H1 (cell line): ENCODE results near the gene ESR1. TPM values are rescaled to one million over a fixed set of nuclear protein-coding genes. Genes with fewer than 3 reads are reported as not detected.

Source experiments
- CTCF ChIA-PET: fragments of 300-600 bp; sonication (Branson Sonifier 250); formaldehyde crosslinking; loops from one replicate; lab custom pipeline; 2021; ENCODE audit not compliant: partially characterized antibody; lab: Charles Lee
- POLR2A ChIA-PET: fragments of 300-600 bp; sonication (Branson Sonifier 250); formaldehyde crosslinking; loops from one replicate; lab custom pipeline; 2021; ENCODE audit warnings: inconsistent platforms; ENCODE audit not compliant: partially characterized antibody; lab: Charles Lee
- DNase-seq, 2 experiments: peaks; one replicate each; pipeline versions ENCODE4 v3.0.0 to v3.0.0-alpha.2; 2010 to 2022; ENCODE audit warnings: low spot score in 2 of 2, low read depth in 1 of 2, mixed read lengths in 1 of 2
- FAIRE-seq: peaks from 2 replicates; lab custom pipeline; 2011; peaks lifted over from hg19 to GRCh38; lab: Jason Lieb, UNC
- H2AFZ ChIP-seq: 2 replicates; pipeline ENCODE4 v1.8.1; 2012; ENCODE audit warnings: low read length, inconsistent platforms
- H2AK5ac ChIP-seq: 2 replicates; pipeline ENCODE4 v1.6.1; 2013; ENCODE audit warnings: low read depth, low read length
- H2BK120ac ChIP-seq: replicated peaks from 2 replicates; pipeline ENCODE3; 2013; ENCODE audit warnings: low read depth, low read length, inconsistent platforms
- H2BK12ac ChIP-seq: 2 replicates; pipeline ENCODE4 v1.6.1; 2013; ENCODE audit warnings: low read depth, low read length
- H2BK15ac ChIP-seq: 2 replicates; pipeline ENCODE4 v1.6.1; 2013; ENCODE audit warnings: low read length
- H2BK20ac ChIP-seq: 2 replicates; pipeline ENCODE4 v1.6.1; 2013; ENCODE audit warnings: low read length
- H2BK5ac ChIP-seq: 2 replicates; pipeline ENCODE4 v1.6.1; 2013; ENCODE audit warnings: low read depth, low read length
- H3K14ac ChIP-seq: 2 replicates; pipeline ENCODE4 v1.6.1; 2013; ENCODE audit warnings: inconsistent platforms; ENCODE audit not compliant: insufficient read length
- H3K18ac ChIP-seq: 2 replicates; pipeline ENCODE4 v1.6.1; 2013; ENCODE audit warnings: low read length; ENCODE audit errors: extremely low read depth
- H3K23ac ChIP-seq: 2 replicates; pipeline ENCODE4 v1.6.1; 2013; ENCODE audit warnings: inconsistent platforms; ENCODE audit not compliant: insufficient read length
- H3K23me2 ChIP-seq: 2 replicates; pipeline ENCODE4 v1.6.1; 2013; ENCODE audit warnings: low read depth, low read length
- H3K27ac ChIP-seq: 2 replicates; pipeline ENCODE4 v1.6.1; 2011; ENCODE audit warnings: low read depth, low read length, inconsistent platforms
- H3K27me3 ChIP-seq, 4 experiments: replicated peaks in 1 of 4; 1 replicate in 1 of 4; 2 replicates in 3 of 4; pipeline versions ENCODE4 v1.6.1 to v1.8.1; 2011 to 2013; ENCODE audit warnings: low read length in 3 of 4, mild to moderate bottlenecking in 3 of 4, inconsistent platforms in 2 of 4, mixed read lengths in 2 of 4, moderate library complexity in 1 of 4; ENCODE audit not compliant: control insufficient read depth in 3 of 4, insufficient read depth in 3 of 4; ENCODE audit errors: extremely low read depth in 1 of 4
- H3K36me3 ChIP-seq, 4 experiments: 2 replicates each; pipeline versions ENCODE4 v1.6.1 to v1.8.1; 2011 to 2013; ENCODE audit warnings: mild to moderate bottlenecking in 4 of 4, low read length in 3 of 4, moderate library complexity in 2 of 4, control low read depth in 1 of 4, inconsistent platforms in 1 of 4; ENCODE audit not compliant: insufficient read depth in 4 of 4, control insufficient read depth in 2 of 4
- H3K4ac ChIP-seq: replicated peaks from 2 replicates; pipeline ENCODE3; 2013; ENCODE audit warnings: low read length, low read depth, mixed read lengths, inconsistent platforms; ENCODE audit not compliant: insufficient read length
- H3K4me1 ChIP-seq, 4 experiments: replicated peaks in 1 of 4; 1 replicate in 1 of 4; 2 replicates in 3 of 4; pipeline versions ENCODE4 v1.6.1 to v1.8.1; 2011 to 2013; ENCODE audit warnings: low read length in 3 of 4, inconsistent platforms in 2 of 4, mixed read lengths in 1 of 4; ENCODE audit not compliant: insufficient read depth in 4 of 4, control insufficient read depth in 3 of 4
- H3K4me2 ChIP-seq, 2 experiments: 2 replicates each; pipeline versions ENCODE4 v1.6.1 to v1.8.1; 2011 to 2013; ENCODE audit warnings: low read depth in 2 of 2, low read length in 2 of 2, control low read depth in 1 of 2, inconsistent platforms in 1 of 2, mild to moderate bottlenecking in 1 of 2; ENCODE audit not compliant: insufficient read depth in 1 of 2
- H3K4me3 ChIP-seq, 4 experiments: fragments of 200-600, 300-600 bp in 1 of 4; sonication (generic), shearing (Covaris generic), sonication (Bioruptor Twin) in 1 of 4; 2 replicates each; pipeline versions ENCODE4 v1.5.1 to v1.8.1; 2011 to 2016; ENCODE audit warnings: low read length in 4 of 4, low read depth in 3 of 4, control low read depth in 2 of 4, inconsistent platforms in 2 of 4, mild to moderate bottlenecking in 2 of 4, mixed read lengths in 1 of 4, moderate library complexity in 1 of 4; ENCODE audit not compliant: insufficient read depth in 2 of 4; ENCODE audit errors: extremely low read depth in 1 of 4
- H3K56ac ChIP-seq: replicated peaks from 2 replicates; pipeline ENCODE3; 2013; ENCODE audit warnings: low read depth, mild to moderate bottlenecking, mixed read lengths, low read length, inconsistent platforms; ENCODE audit not compliant: insufficient read length
- H3K79me1 ChIP-seq: 2 replicates; pipeline ENCODE4 v1.6.1; 2013; ENCODE audit warnings: low read depth, low read length, control low read depth
- H3K79me2 ChIP-seq, 2 experiments: 2 replicates each; pipeline versions ENCODE4 v1.6.1 to v1.8.1; 2012 to 2013; ENCODE audit warnings: low read length in 2 of 2, mild to moderate bottlenecking in 2 of 2, inconsistent platforms in 1 of 2; ENCODE audit not compliant: insufficient read depth in 2 of 2, control insufficient read depth in 1 of 2
- H3K9ac ChIP-seq, 4 experiments: replicated peaks in 1 of 4; 1 replicate in 1 of 4; 2 replicates in 3 of 4; pipeline versions ENCODE4 v1.6.1 to v1.8.1; 2011 to 2013; ENCODE audit warnings: low read depth in 3 of 4, low read length in 3 of 4, control low read depth in 2 of 4, mild to moderate bottlenecking in 2 of 4, moderate library complexity in 2 of 4, inconsistent platforms in 1 of 4; ENCODE audit errors: extremely low read depth in 1 of 4
- H3K9me3 ChIP-seq, 2 experiments: 2 replicates each; pipeline versions ENCODE4 v1.6.1 to v1.8.1; 2012 to 2013; ENCODE audit warnings: mild to moderate bottlenecking in 2 of 2, moderate library complexity in 2 of 2, control low read depth in 1 of 2, inconsistent platforms in 1 of 2, low read depth in 1 of 2, low read length in 1 of 2, mixed read lengths in 1 of 2; ENCODE audit not compliant: insufficient read depth in 2 of 2
- H4K20me1 ChIP-seq, 2 experiments: replicated peaks in 1 of 2; 2 replicates each; pipeline versions ENCODE3 to v1.8.1; 2011 to 2013; ENCODE audit warnings: inconsistent platforms in 2 of 2, low read length in 2 of 2, mild to moderate bottlenecking in 1 of 2; ENCODE audit not compliant: insufficient read depth in 2 of 2, control insufficient read depth in 1 of 2
- H4K5ac ChIP-seq: 2 replicates; pipeline ENCODE4 v1.6.1; 2013; ENCODE audit warnings: low read length, low read depth, mixed read lengths, inconsistent platforms; ENCODE audit not compliant: insufficient read length
- H4K8ac ChIP-seq: 2 replicates; pipeline ENCODE4 v1.8.0; 2013; ENCODE audit warnings: mild to moderate bottlenecking, moderate library complexity, low read length, inconsistent platforms; ENCODE audit not compliant: insufficient read depth; ENCODE audit errors: extremely low read depth
- H4K91ac ChIP-seq: replicated peaks from 2 replicates; pipeline ENCODE3; 2013; ENCODE audit warnings: low read length, mixed read lengths, inconsistent platforms; ENCODE audit not compliant: insufficient read length
- BACH1 ChIP-seq: IDR thresholded peaks from 2 replicates; pipeline ENCODE4 v1.6.1; 2012; ENCODE audit warnings: low read length, improper control_type of control experiment
- BCL11A ChIP-seq, 2 experiments: IDR thresholded peaks; one replicate each; pipeline ENCODE4 v1.6.1; 2011; ENCODE audit warnings: low read depth in 2 of 2, low read length in 2 of 2, mild to moderate bottlenecking in 2 of 2
- CHD1 ChIP-seq: IDR thresholded peaks from 2 replicates; pipeline ENCODE4 v1.6.1; 2012; ENCODE audit warnings: low read depth, low read length, improper control_type of control experiment
- CTBP2 ChIP-seq: IDR thresholded peaks from 2 replicates; pipeline ENCODE4 v1.7.0; 2011; ENCODE audit warnings: borderline replicate concordance, mild to moderate bottlenecking, moderate library complexity, mixed read lengths, low read length; ENCODE audit not compliant: insufficient read depth, insufficient read length
- HDAC2 ChIP-seq, 2 experiments: fragments of 300-600 bp in 1 of 2; sonication (generic) in 1 of 2; IDR thresholded peaks; 2 replicates each; pipeline ENCODE4 v1.6.1; 2011 to 2012; ENCODE audit warnings: low read depth in 2 of 2, low read length in 2 of 2, mild to moderate bottlenecking in 2 of 2, moderate library complexity in 2 of 2, borderline replicate concordance in 1 of 2, inconsistent platforms in 1 of 2
- KDM1A ChIP-seq: fragments of 200-600, 300-600 bp; sonication (generic); IDR thresholded peaks from 2 replicates; pipeline ENCODE4 v1.7.1; 2016; ENCODE audit warnings: mild to moderate bottlenecking, low read length, borderline replicate concordance
- NANOG ChIP-seq: IDR thresholded peaks from 2 replicates; pipeline ENCODE4 v1.6.1; 2011; ENCODE audit warnings: low read length, low read depth, mild to moderate bottlenecking, inconsistent platforms; ENCODE audit not compliant: insufficient read depth, poor library complexity, severe bottlenecking
- POU5F1 ChIP-seq: IDR thresholded peaks from 2 replicates; pipeline ENCODE4 v1.6.1; 2011; ENCODE audit warnings: low read depth, mild to moderate bottlenecking, low read length, moderate library complexity
- RAD21 ChIP-seq, 2 experiments: IDR thresholded peaks in 1 of 2; conservative IDR thresholded peaks in 1 of 2; 2 replicates each; pipeline ENCODE4 v1.6.1; 2011; ENCODE audit warnings: low read depth in 2 of 2, low read length in 2 of 2, improper control_type of control experiment in 1 of 2, inconsistent platforms in 1 of 2, mild to moderate bottlenecking in 1 of 2, moderate library complexity in 1 of 2
- RNF2 ChIP-seq: fragments of 200-900, 300-1000 bp; sonication (generic); IDR thresholded peaks from 2 replicates; pipeline ENCODE4 v1.7.1; 2016; ENCODE audit warnings: borderline replicate concordance, low read depth, mild to moderate bottlenecking, antibody characterized with exemption, low read length; ENCODE audit not compliant: poor library complexity, severe bottlenecking; ENCODE audit errors: missing control alignments
- SIRT6 ChIP-seq: IDR thresholded peaks from one replicate; pipeline ENCODE4 v1.7.1; 2012; ENCODE audit warnings: low read length, inconsistent platforms
- SRF ChIP-seq: IDR thresholded peaks from 2 replicates; pipeline ENCODE4 v1.6.1; 2011; ENCODE audit warnings: mild to moderate bottlenecking, low read depth, low read length, moderate library complexity
- YY1 ChIP-seq: IDR thresholded peaks from 2 replicates; pipeline ENCODE4 v1.6.1; 2011; ENCODE audit warnings: low read depth, mild to moderate bottlenecking, low read length
- WGBS, 2 experiments: shearing (Covaris generic) in 1 of 2; methylation state at CpG; one replicate each; pipeline versions ENCODE4 v1.1.6 to v1.1.7; 2013 to 2015; ENCODE audit warnings: low lambda C conversion rate in 2 of 2, mixed read lengths in 2 of 2, inconsistent platforms in 1 of 2, low coverage in 1 of 2, missing lambda C conversion rate in 1 of 2; ENCODE audit not compliant: insufficient replicate concordance in 2 of 2, insufficient coverage in 1 of 2, insufficient read length in 1 of 2; ENCODE audit errors: extremely low coverage in 1 of 2, missing lambda C conversion rate in 1 of 2; 5-methylcytosine and 5-hydroxymethylcytosine counted together
- polyA plus RNA-seq, 7 experiments: library from polyadenylated mRNA; depleted of rRNA in 3 of 7; stranded (reverse) in 5 of 7; unstranded in 2 of 7; fragments of >200 nt in 5 of 7; fragments of 200-250 nt in 2 of 7; gene quantifications; 1 replicate in 5 of 7; 2 replicates in 1 of 7; 4 replicates in 1 of 7; pipeline versions ENCODE4 v1.2.1 to v1.2.3, GENCODE V29; 2011 to 2013; ENCODE audit warnings: missing spikeins in 2 of 7, mixed read lengths in 2 of 7
- total RNA-seq: library from RNA; stranded (reverse); fragmentation: NEBNext Ultra II Directional; extraction: Animal tissue kit (Norgen Biotek cat#: 25700); gene quantifications from 2 replicates; pipeline ENCODE4 v1.2.1, GENCODE V29; 2021

Gene ESR1
- total and polyA plus RNA-seq, 2 of the 8 experiments (the other 6 are each of a cell fraction or from before 2014, with no cell fraction given), result 0.03 to 0.17 TPM

DNA sequence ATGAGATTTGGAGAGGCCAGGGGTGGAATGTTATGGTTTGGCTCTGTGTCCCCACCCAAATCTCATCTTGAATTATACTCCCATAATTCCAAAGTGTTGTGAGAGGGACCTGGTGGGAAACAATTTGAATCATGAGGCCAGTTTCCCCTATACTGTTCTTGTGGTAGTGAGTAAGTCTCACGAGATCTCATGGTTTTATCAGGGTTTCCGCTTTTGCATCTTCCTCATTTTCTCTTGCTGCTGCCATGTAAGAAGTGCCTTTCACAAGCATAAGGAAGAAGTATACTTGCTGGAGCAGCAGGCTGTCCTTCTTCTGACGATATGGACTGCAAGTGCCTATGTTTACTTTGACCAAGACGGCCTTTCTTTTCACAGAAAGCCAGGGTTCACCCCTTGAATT, 270.5 kb downstream of the ESR1 start:
- Histone ChIP-seq H3K23ac (no peak overlapping the region), H4K5ac (no peak overlapping the region), H3K79me2 (no peaks in the 10 kb centered on the region), H2BK12ac (no peak overlapping the region), H2AFZ (no peak overlapping the region), H2AK5ac (no peak overlapping the region), H3K27ac (no peak overlapping the region), H3K23me2 (no peaks in the 10 kb centered on the region), H2BK120ac (no peak overlapping the region), H3K36me3 (no peaks in the 10 kb centered on the region), H2BK5ac (no peak overlapping the region), H3K4ac (no peak overlapping the region), H4K8ac (no peak overlapping the region), H2BK20ac (no peak overlapping the region), H3K4me3 (no peak overlapping the region), H4K91ac (no peak overlapping the region), H3K9ac (no peak overlapping the region), H3K4me1 (0 out of 7 replicates have a peak, but pooled peaks cover 0 to 2% (median 0%) of the 10 kb centered on the region in 4 experiments), H4K20me1 (no peaks in the 10 kb centered on the region), H3K27me3 (no peaks in the 10 kb centered on the region), H3K56ac (no peak overlapping the region), H3K9me3 (peaks cover 21% of the 10 kb centered on the region in 2 experiments), H3K4me2 (no peak overlapping the region), H3K79me1 (no peaks in the 10 kb centered on the region), H3K18ac (no peak overlapping the region), H2BK15ac (no peak overlapping the region), H3K14ac (no peak overlapping the region)
- WGBS, 2 experiments, result 73% methylated on average over 4 of the region's 4 CpGs; no CpG with 5 or more reads in 1 of the 2 experiments
- ChIA-PET CTCF (interaction anchor here (1.0 to 1.5 kb wide), 8 partner anchors 16 to 312 kb away, joined by 3 to 6 read pairs (median 4); no protein-coding TSS in a partner anchor), POLR2A (no interaction called here)
- FAIRE-seq (no peak), DNase-seq (no peak)
- TF ChIP-seq CTBP2, result no peak
- no peak for TF ChIP-seq POU5F1
- TF ChIP-seq BCL11A (IDR thresholded peaks at IDR 0.05; ENCODE audit: low read depth in 2 of 2, low read length in 2 of 2), result no peak
- no peak for TF ChIP-seq KDM1A
- TF ChIP-seq RNF2, result no peak
- no peak for TF ChIP-seq SIRT6
- TF ChIP-seq CHD1, result no peak
- no peak for TF ChIP-seq HDAC2 (IDR thresholded peaks at IDR 0.05; ENCODE audit: borderline replicate concordance in 1 of 2, low read depth in 2 of 2, low read length in 2 of 2)
- TF ChIP-seq BACH1, result no peak
- no peak for TF ChIP-seq NANOG
- no peak for TF ChIP-seq YY1
- TF ChIP-seq RAD21 (IDR thresholded peaks at IDR 0.05 in 1 of 2, conservative IDR thresholded peaks at IDR 0.05 in 1 of 2; ENCODE audit: low read depth in 2 of 2, low read length in 2 of 2), result no peak
- no peak for TF ChIP-seq SRF
